ENCODE measurements around the gene BAZ1B.

DNA sequence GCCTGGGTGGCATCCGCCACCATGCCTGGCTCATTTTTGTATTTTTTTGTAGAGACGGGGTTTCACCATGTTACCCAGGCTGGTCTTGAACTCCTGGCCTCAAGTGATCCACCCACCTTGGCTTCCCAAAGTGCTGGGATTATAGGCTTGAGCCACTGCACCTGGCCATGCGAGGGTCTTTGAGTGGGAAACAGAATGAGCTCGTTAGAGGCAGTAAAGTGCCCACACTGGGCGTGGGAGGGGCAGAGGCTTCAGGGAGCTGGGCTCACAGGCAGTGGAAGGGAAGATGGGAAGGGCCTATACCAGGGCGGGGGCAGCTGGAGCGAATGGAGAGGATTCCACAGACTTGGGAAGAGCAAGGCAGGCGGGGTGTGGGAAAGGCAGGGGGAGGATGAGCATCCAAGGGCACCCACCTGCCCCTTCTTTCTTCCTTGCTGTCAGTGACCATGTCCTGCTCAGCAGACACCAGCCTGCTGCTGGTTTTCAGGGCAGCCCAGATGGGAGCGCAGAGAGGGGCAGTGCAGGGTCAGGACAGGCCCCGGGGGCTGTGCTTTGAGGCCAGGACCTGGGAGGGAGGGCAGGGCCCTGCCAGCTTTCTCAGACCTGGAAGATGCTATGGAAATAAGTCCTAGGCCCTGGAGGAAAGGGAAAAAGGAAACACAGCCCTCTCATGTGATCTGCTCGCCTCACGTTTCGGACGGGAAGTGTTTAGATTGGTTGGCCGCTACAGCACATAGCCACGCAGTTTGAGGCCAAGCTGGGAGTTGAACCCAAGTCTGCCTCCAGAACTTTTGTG is 84.3 kb downstream of the BAZ1B start:
- no peak for TF ChIP-seq CREB1 (IDR thresholded peaks at IDR 0.05)
- no peak for TF ChIP-seq CREB1 (CRISPR knock-in tag; IDR thresholded peaks at IDR 0.05)
- no peak for TF ChIP-seq EGR1 (conservative IDR thresholded peaks at IDR 0.05)
- TF ChIP-seq, protein P1, sequence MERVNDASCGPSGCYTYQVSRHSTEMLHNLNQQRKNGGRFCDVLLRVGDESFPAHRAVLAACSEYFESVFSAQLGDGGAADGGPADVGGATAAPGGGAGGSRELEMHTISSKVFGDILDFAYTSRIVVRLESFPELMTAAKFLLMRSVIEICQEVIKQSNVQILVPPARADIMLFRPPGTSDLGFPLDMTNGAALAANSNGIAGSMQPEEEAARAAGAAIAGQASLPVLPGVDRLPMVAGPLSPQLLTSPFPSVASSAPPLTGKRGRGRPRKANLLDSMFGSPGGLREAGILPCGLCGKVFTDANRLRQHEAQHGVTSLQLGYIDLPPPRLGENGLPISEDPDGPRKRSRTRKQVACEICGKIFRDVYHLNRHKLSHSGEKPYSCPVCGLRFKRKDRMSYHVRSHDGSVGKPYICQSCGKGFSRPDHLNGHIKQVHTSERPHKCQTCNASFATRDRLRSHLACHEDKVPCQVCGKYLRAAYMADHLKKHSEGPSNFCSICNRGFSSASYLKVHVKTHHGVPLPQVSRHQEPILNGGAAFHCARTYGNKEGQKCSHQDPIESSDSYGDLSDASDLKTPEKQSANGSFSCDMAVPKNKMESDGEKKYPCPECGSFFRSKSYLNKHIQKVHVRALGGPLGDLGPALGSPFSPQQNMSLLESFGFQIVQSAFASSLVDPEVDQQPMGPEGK (CRISPR knock-in tag; IDR thresholded peaks at IDR 0.05; ENCODE audit: borderline replicate concordance): no peak
- TF ChIP-seq ZFP1 (CRISPR knock-in tag; IDR thresholded peaks at IDR 0.05): no peak
- TF ChIP-seq POLR2AphosphoS5 (IDR thresholded peaks at IDR 0.05; ENCODE audit: control insufficient read depth, insufficient read depth, low read depth, low read length): no peak
- TF ChIP-seq SIX5 (IDR thresholded peaks at IDR 0.05; ENCODE audit: borderline replicate concordance in 1 of 2, insufficient read depth in 1 of 2, low read depth in 1 of 2, low read length in 2 of 2): no peak
- TF ChIP-seq SAFB2 (IDR thresholded peaks at IDR 0.05; ENCODE audit: borderline replicate concordance, low read depth, low read length, severe bottlenecking): no peak
- TF ChIP-seq FOXP1 (CRISPR knock-in tag; IDR thresholded peaks at IDR 0.05): no peak
- no peak for TF ChIP-seq SMAD1 (IDR thresholded peaks at IDR 0.05; ENCODE audit: low read depth, low read length, partially characterized antibody)
- no peak for TF ChIP-seq IRF2 (CRISPR knock-in tag; IDR thresholded peaks at IDR 0.05)
- no peak for TF ChIP-seq MYC (IDR thresholded peaks at IDR 0.05; ENCODE audit: low read depth, low read length)
- no peak for TF ChIP-seq MYC (CRISPR knock-in tag; IDR thresholded peaks at IDR 0.05; ENCODE audit: borderline replicate concordance, low read depth)
- TF ChIP-seq, protein P2, sequence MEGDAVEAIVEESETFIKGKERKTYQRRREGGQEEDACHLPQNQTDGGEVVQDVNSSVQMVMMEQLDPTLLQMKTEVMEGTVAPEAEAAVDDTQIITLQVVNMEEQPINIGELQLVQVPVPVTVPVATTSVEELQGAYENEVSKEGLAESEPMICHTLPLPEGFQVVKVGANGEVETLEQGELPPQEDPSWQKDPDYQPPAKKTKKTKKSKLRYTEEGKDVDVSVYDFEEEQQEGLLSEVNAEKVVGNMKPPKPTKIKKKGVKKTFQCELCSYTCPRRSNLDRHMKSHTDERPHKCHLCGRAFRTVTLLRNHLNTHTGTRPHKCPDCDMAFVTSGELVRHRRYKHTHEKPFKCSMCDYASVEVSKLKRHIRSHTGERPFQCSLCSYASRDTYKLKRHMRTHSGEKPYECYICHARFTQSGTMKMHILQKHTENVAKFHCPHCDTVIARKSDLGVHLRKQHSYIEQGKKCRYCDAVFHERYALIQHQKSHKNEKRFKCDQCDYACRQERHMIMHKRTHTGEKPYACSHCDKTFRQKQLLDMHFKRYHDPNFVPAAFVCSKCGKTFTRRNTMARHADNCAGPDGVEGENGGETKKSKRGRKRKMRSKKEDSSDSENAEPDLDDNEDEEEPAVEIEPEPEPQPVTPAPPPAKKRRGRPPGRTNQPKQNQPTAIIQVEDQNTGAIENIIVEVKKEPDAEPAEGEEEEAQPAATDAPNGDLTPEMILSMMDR (IDR thresholded peaks at IDR 0.05 in 2 of 3, conservative IDR thresholded peaks at IDR 0.05 in 1 of 3; ENCODE audit: insufficient read depth in 2 of 3, low read depth in 1 of 3, low read length in 3 of 3): no peak
- TF ChIP-seq, protein P3, sequence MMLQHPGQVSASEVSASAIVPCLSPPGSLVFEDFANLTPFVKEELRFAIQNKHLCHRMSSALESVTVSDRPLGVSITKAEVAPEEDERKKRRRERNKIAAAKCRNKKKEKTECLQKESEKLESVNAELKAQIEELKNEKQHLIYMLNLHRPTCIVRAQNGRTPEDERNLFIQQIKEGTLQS (IDR thresholded peaks at IDR 0.05): no peak
- TF ChIP-seq, protein P3 (CRISPR knock-in tag; conservative IDR thresholded peaks at IDR 0.05): no peak
- TF ChIP-seq NFIC (IDR thresholded peaks at IDR 0.05): no peak
